ENCODE results near the gene LCN10. TPM values are rescaled to one million over a fixed set of nuclear protein-coding genes. Genes with fewer than 3 reads are reported as not detected.

Gene LCN10
- total and polyA plus RNA-seq, 2 of the 13 experiments (the other 11 are each of a cell fraction or from before 2014, with no cell fraction given), result 0.53 to 0.61 TPM

DNA sequence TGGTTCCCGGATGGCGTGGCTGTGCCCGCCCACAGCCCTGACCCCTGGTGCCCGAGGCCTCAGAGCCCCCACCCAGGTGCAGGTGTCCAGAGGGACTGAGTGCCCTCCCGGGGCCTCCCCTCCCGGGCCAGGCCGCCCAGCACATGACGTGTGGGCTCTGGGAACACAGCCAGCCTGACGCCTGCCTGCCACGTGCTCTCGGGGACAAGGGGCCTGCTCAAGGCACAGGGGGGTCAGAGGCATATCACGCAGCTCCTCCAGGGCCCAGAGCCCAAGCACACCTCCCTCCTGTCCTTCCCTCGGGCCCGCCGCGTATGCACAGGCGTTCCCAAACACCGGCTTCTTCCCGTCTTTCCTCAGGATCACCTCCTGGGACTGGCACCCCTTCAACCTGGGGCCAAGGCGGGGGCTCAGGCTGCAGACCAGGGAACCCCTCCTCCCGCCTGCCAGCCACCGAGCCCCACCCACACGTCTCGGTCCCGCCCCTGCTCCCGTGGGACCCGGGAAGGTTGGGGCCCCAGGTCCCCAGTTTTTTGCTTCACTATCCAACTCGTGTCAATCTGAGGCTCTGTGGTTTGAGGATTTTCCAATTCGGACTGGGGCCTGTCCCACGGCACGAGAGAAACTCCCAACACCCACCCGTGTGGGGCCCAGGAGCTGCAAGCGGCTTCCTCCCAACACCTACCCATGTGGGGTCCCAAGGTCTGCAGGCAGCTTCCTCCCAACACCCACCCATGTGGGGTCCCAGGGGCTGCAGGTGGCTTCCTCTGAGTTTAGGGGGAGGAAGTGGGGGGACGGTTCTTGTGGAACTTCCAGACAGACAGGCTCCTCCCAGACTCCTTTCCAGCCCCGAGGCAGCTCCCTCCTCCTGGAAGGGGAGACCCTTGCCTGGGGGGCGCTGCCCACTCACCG, 1.5 kb downstream of the LCN10 start (continued):
- TF ChIP-seq, protein P1, sequence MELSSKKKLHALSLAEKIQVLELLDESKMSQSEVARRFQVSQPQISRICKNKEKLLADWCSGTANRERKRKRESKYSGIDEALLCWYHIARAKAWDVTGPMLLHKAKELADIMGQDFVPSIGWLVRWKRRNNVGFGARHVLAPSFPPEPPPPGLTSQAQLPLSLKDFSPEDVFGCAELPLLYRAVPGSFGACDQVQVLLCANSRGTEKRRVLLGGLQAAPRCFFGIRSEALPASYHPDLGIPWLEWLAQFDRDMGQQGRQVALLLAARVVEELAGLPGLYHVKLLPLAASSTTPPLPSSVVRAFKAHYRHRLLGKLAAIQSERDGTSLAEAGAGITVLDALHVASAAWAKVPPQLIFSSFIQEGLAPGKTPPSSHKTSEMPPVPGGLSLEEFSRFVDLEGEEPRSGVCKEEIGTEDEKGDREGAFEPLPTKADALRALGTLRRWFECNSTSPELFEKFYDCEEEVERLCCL (CRISPR knock-in tag; IDR thresholded peaks at IDR 0.05; ENCODE audit: borderline replicate concordance), result no peak
- TF ChIP-seq NFKB2 (CRISPR knock-in tag; IDR thresholded peaks at IDR 0.05; ENCODE audit: borderline replicate concordance), result peak; percentile 77; the same call in 1 of the 2 replicates
- TF ChIP-seq MIER2 (CRISPR knock-in tag; IDR thresholded peaks at IDR 0.05), result no peak
- no peak for TF ChIP-seq MED13 (CRISPR knock-in tag; IDR thresholded peaks at IDR 0.05)
- TF ChIP-seq, protein P2, sequence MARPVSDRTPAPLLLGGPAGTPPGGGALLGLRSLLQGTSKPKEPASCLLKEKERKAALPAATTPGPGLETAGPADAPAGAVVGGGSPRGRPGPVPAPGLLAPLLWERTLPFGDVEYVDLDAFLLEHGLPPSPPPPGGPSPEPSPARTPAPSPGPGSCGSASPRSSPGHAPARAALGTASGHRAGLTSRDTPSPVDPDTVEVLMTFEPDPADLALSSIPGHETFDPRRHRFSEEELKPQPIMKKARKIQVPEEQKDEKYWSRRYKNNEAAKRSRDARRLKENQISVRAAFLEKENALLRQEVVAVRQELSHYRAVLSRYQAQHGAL (CRISPR knock-in tag; IDR thresholded peaks at IDR 0.05; ENCODE audit: not compliant biosample characterization), result no peak
- no peak for TF ChIP-seq EZH2 (conservative IDR thresholded peaks at IDR 0.05; ENCODE audit: low read depth, low read length)
- no peak for TF ChIP-seq POLR2AphosphoS2 (IDR thresholded peaks at IDR 0.05; ENCODE audit: low read depth, low read length)
- TF ChIP-seq MTF2 (CRISPR knock-in tag; IDR thresholded peaks at IDR 0.05; ENCODE audit: borderline replicate concordance), result peak; percentile 51; the same call in 1 of the 2 replicates
- TF ChIP-seq, protein P3, sequence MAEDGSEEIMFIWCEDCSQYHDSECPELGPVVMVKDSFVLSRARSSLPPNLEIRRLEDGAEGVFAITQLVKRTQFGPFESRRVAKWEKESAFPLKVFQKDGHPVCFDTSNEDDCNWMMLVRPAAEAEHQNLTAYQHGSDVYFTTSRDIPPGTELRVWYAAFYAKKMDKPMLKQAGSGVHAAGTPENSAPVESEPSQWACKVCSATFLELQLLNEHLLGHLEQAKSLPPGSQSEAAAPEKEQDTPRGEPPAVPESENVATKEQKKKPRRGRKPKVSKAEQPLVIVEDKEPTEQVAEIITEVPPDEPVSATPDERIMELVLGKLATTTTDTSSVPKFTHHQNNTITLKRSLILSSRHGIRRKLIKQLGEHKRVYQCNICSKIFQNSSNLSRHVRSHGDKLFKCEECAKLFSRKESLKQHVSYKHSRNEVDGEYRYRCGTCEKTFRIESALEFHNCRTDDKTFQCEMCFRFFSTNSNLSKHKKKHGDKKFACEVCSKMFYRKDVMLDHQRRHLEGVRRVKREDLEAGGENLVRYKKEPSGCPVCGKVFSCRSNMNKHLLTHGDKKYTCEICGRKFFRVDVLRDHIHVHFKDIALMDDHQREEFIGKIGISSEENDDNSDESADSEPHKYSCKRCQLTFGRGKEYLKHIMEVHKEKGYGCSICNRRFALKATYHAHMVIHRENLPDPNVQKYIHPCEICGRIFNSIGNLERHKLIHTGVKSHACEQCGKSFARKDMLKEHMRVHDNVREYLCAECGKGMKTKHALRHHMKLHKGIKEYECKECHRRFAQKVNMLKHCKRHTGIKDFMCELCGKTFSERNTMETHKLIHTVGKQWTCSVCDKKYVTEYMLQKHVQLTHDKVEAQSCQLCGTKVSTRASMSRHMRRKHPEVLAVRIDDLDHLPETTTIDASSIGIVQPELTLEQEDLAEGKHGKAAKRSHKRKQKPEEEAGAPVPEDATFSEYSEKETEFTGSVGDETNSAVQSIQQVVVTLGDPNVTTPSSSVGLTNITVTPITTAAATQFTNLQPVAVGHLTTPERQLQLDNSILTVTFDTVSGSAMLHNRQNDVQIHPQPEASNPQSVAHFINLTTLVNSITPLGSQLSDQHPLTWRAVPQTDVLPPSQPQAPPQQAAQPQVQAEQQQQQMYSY (CRISPR knock-in tag; IDR thresholded peaks at IDR 0.05), result no peak
- no peak for TF ChIP-seq NR2F1 (CRISPR knock-in tag; IDR thresholded peaks at IDR 0.05)
- no peak for TF ChIP-seq HDAC2 (CRISPR knock-in tag; IDR thresholded peaks at IDR 0.05)
- TF ChIP-seq ETV6 (CRISPR knock-in tag; conservative IDR thresholded peaks at IDR 0.05), result no peak
- no peak for TF ChIP-seq NBN (conservative IDR thresholded peaks at IDR 0.05)
- TF ChIP-seq, protein P4, sequence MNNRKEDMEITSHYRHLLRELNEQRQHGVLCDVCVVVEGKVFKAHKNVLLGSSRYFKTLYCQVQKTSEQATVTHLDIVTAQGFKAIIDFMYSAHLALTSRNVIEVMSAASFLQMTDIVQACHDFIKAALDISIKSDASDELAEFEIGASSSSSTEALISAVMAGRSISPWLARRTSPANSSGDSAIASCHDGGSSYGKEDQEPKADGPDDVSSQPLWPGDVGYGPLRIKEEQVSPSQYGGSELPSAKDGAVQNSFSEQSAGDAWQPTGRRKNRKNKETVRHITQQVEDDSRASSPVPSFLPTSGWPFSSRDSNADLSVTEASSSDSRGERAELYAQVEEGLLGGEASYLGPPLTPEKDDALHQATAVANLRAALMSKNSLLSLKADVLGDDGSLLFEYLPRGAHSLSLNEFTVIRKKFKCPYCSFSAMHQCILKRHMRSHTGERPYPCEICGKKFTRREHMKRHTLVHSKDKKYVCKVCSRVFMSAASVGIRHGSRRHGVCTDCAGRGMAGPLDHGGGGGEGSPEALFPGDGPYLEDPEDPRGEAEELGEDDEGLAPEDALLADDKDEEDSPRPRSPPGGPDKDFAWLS (CRISPR knock-in tag; IDR thresholded peaks at IDR 0.05; ENCODE audit: borderline replicate concordance), result no peak
- TF ChIP-seq ZBTB7B (CRISPR knock-in tag; IDR thresholded peaks at IDR 0.05), result 0 out of 2 replicates have a peak, but pooled peaks have one; percentile 24
- no peak for TF ChIP-seq ZMYM3 (CRISPR knock-in tag; IDR thresholded peaks at IDR 0.05)
- TF ChIP-seq ZNF678 (CRISPR knock-in tag; IDR thresholded peaks at IDR 0.05), result no peak
- no peak for TF ChIP-seq ZNF737 (CRISPR knock-in tag; IDR thresholded peaks at IDR 0.05; ENCODE audit: borderline replicate concordance)
- no peak for TF ChIP-seq KMT2A (CRISPR knock-in tag; IDR thresholded peaks at IDR 0.05)
- peak; percentile 90; the same call in 1 of the 2 replicates for TF ChIP-seq ZMAT3 (CRISPR knock-in tag; conservative IDR thresholded peaks at IDR 0.05)
- peak; percentile 60 for TF ChIP-seq KDM2A (CRISPR knock-in tag; IDR thresholded peaks at IDR 0.05; ENCODE audit: borderline replicate concordance, low read depth)
- TF ChIP-seq NFE2L2 (IDR thresholded peaks at IDR 0.05; ENCODE audit: low read length), result no peak
- peak; percentile 80 for TF ChIP-seq ERF (CRISPR knock-in tag; IDR thresholded peaks at IDR 0.05)
